SU-DHL-6 (cell line): ENCODE data around the gene C5orf15.

ENCODE experiments used
- H2AFZ ChIP-seq: fragments of 200-600 bp; sonication (generic); 2 replicates; pipeline ENCODE4 v1.6.1; 2014; ENCODE audit warnings: low read depth, mild to moderate bottlenecking, moderate library complexity, mixed read lengths, antibody characterized with exemption, low read length; ENCODE audit not compliant: severe bottlenecking
- H3F3A ChIP-seq: fragments of 200-600 bp; shearing (Covaris generic); 2 replicates; pipeline ENCODE4 v1.6.0; 2016; ENCODE audit warnings: antibody characterized with exemption, mild to moderate bottlenecking; ENCODE audit not compliant: insufficient read depth
- H3K27ac ChIP-seq: fragments of 200-600 bp; sonication (generic); 2 replicates; pipeline ENCODE4 v1.5.1; 2016; ENCODE audit warnings: low read depth, mild to moderate bottlenecking, low read length, moderate library complexity, mixed read lengths
- H3K27me3 ChIP-seq: fragments of 200-600 bp; sonication (generic), shearing (Covaris generic); 2 replicates; pipeline ENCODE4 v1.6.0; 2014; ENCODE audit warnings: mild to moderate bottlenecking, low read length
- H3K36me3 ChIP-seq: fragments of 200-600 bp; sonication (generic); 2 replicates; pipeline ENCODE4 v1.6.1; 2014; ENCODE audit warnings: mild to moderate bottlenecking, low read length, mixed read lengths
- H3K4me2 ChIP-seq: fragments of 300-600, 200-600 bp; shearing (Covaris generic), sonication (generic); 2 replicates; pipeline ENCODE4 v1.6.0; 2014; ENCODE audit warnings: low read length, low read depth, mild to moderate bottlenecking; ENCODE audit not compliant: poor library complexity, severe bottlenecking
- H3K4me3 ChIP-seq: fragments of 200-600 bp; sonication (generic); 2 replicates; pipeline ENCODE4 v1.5.1; 2014; ENCODE audit warnings: antibody characterized with exemption, low read length, mild to moderate bottlenecking, mixed read lengths; ENCODE audit not compliant: insufficient read depth, poor library complexity, severe bottlenecking
- H3K79me2 ChIP-seq: fragments of 200-600 bp; sonication (generic); 2 replicates; pipeline ENCODE4 v1.6.1; 2014; ENCODE audit warnings: mild to moderate bottlenecking, low read length, moderate library complexity; ENCODE audit not compliant: insufficient read depth
- H3K9ac ChIP-seq: fragments of 200-600 bp; sonication (generic); 2 replicates; pipeline ENCODE4 v1.7.0; 2014; ENCODE audit warnings: mild to moderate bottlenecking, low read length
- H3K9me2 ChIP-seq: fragments of 200-600 bp; sonication (generic); replicated peaks from 2 replicates; pipeline ENCODE4 v1.6.1; 2014; ENCODE audit warnings: low read length; ENCODE audit not compliant: insufficient read depth
- H3K9me3 ChIP-seq: fragments of 200-600 bp; sonication (generic); 2 replicates; pipeline ENCODE4 v1.6.1; 2014; ENCODE audit warnings: low read length, mixed read lengths; ENCODE audit not compliant: insufficient read depth
- H4K20me1 ChIP-seq: fragments of 200-600 bp; sonication (generic); 2 replicates; pipeline ENCODE4 v1.6.1; 2014; ENCODE audit warnings: low read depth, mild to moderate bottlenecking, antibody characterized with exemption, low read length, moderate library complexity, mixed read lengths
- CTCF ChIP-seq: fragments of 200-600 bp; sonication (generic); IDR thresholded peaks from one replicate; pipeline ENCODE4 v1.5.1; 2017; ENCODE audit warnings: antibody characterized with exemption, mild to moderate bottlenecking, low read length, moderate library complexity; ENCODE audit not compliant: insufficient read depth, poor library complexity, severe bottlenecking
- EZH2phosphoT487 ChIP-seq: fragments of 200-600 bp; sonication (generic), shearing (Covaris generic); conservative IDR thresholded peaks from 2 replicates; pipeline ENCODE4 v1.6.1; 2018; ENCODE audit warnings: mild to moderate bottlenecking, antibody characterized with exemption, low read length, moderate library complexity, mixed read lengths

C5orf15 gene

GRCh38 chr5:134000696-134001453 lies 32.5 kb upstream of the C5orf15 start:
- Histone ChIP-seq H3K9ac (no peak overlapping the region; the same call in 1 of the 2 replicates), H3K4me2 (no peak overlapping the region), H3K27me3 (no peaks in the 10 kb centered on the region), H3K27ac (no peak overlapping the region), H3F3A (no peaks in the 10 kb centered on the region), H3K4me3 (no peak overlapping the region), H4K20me1 (peaks cover 26% of the 10 kb centered on the region; the same call in 1 of the 2 replicates), H3K79me2 (peaks cover 85% of the 10 kb centered on the region), H3K36me3 (no peaks in the 10 kb centered on the region), H3K9me2 (no peaks in the 10 kb centered on the region), H2AFZ (no peak overlapping the region), H3K9me3 (no peaks in the 10 kb centered on the region)
- TF ChIP-seq EZH2phosphoT487 (no peak), CTCF (no peak)

- no peaks in the 10 kb centered on the region for H3K27me3 ChIP-seq
- H3K9me2 ChIP-seq = no peaks in the 10 kb centered on the region
- H3K4me3 ChIP-seq = no peak overlapping the region
- H3K9ac ChIP-seq = no peak overlapping the region
- TF ChIP-seq EZH2phosphoT487 (no peak), CTCF (no peak)
- H4K20me1 ChIP-seq = peaks cover 30% of the 10 kb centered on the region; the same call in 1 of the 2 replicates
- peaks cover 93% of the 10 kb centered on the region for H3K79me2 ChIP-seq
- no peaks in the 10 kb centered on the region for H3K9me3 ChIP-seq
- no peak overlapping the region for H3K4me2 ChIP-seq
- no peaks in the 10 kb centered on the region for H3F3A ChIP-seq
- no peak overlapping the region for H3K27ac ChIP-seq
- H3K36me3 ChIP-seq = no peaks in the 10 kb centered on the region
- no peak overlapping the region for H2AFZ ChIP-seq
Observed at GRCh38 chr5:134000091-134000511, 31.7 kb upstream of the C5orf15 start.

- H3K9me3 ChIP-seq = no peaks in the 10 kb centered on the region
- no peaks in the 10 kb centered on the region for H3K27me3 ChIP-seq
- H3K4me3 ChIP-seq = no peak overlapping the region
- no peak for TF ChIP-seq EZH2phosphoT487
- no peak for TF ChIP-seq CTCF
- H3K9ac ChIP-seq = no peak overlapping the region
- no peaks in the 10 kb centered on the region for H3K36me3 ChIP-seq
- peaks cover 35% of the 10 kb centered on the region; the same call in 1 of the 2 replicates for H4K20me1 ChIP-seq
- H3K9me2 ChIP-seq = no peaks in the 10 kb centered on the region
- no peak overlapping the region for H3K27ac ChIP-seq
- peaks cover 100% of the 10 kb centered on the region for H3K79me2 ChIP-seq
- no peaks in the 10 kb centered on the region for H3F3A ChIP-seq
- H3K4me2 ChIP-seq = no peak overlapping the region
- H2AFZ ChIP-seq = no peak overlapping the region
Observed at GRCh38 chr5:133998807-133999206, 30.4 kb upstream of the C5orf15 start.
